Ovary (tissue), 3 donors: ENCODE data around the gene GNRHR.

ENCODE experiments used
- POLR2A ChIP-seq: fragments of 450-650 bp; IDR thresholded peaks from one replicate; pipeline ENCODE4 v1.6.1; 2017; ENCODE audit warnings: antibody characterized with exemption, mild to moderate bottlenecking, moderate library complexity
- TF ChIP-seq, protein P1 (sequence below), 3 donors: fragments of 450-650 bp in 2 of 3; fragments of 200-600 bp in 1 of 3; IDR thresholded peaks; one replicate each; pipeline versions ENCODE4 v1.5.1 to v1.8.0; 2016 to 2022; ENCODE audit warnings: antibody characterized with exemption in 3 of 3, mild to moderate bottlenecking in 1 of 3
- donor health status: DM: no; HTN: no; CAD: no.

DNA sequence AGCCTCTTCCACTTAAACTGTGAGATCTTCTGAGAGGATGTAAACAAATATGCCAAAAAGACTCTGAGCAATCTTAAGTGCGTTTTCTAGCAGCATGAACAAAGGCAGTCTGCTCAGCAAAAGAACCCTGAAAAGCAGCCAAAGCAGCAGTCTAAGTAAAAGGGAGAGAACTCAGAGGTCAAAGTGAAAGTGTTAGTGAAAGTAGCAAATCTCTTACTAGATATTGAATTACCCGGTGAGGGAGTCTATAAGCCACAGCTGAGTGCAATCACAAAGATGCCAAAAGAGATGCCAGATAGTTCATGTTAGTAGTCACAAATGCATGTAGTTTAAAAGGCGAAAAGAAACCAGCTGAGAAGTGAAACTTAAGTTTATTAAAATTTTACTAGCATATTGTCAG lies 7.9 kb upstream of the GNRHR start:
- TF ChIP-seq, protein P1, sequence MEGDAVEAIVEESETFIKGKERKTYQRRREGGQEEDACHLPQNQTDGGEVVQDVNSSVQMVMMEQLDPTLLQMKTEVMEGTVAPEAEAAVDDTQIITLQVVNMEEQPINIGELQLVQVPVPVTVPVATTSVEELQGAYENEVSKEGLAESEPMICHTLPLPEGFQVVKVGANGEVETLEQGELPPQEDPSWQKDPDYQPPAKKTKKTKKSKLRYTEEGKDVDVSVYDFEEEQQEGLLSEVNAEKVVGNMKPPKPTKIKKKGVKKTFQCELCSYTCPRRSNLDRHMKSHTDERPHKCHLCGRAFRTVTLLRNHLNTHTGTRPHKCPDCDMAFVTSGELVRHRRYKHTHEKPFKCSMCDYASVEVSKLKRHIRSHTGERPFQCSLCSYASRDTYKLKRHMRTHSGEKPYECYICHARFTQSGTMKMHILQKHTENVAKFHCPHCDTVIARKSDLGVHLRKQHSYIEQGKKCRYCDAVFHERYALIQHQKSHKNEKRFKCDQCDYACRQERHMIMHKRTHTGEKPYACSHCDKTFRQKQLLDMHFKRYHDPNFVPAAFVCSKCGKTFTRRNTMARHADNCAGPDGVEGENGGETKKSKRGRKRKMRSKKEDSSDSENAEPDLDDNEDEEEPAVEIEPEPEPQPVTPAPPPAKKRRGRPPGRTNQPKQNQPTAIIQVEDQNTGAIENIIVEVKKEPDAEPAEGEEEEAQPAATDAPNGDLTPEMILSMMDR (IDR thresholded peaks at IDR 0.05) = no peak
- TF ChIP-seq POLR2A = no peak
